Fibroblast of lung (primary cell): ENCODE results near the gene FADS6. TPM values are rescaled to one million over a fixed set of nuclear protein-coding genes. Genes with fewer than 3 reads are reported as not detected.

ENCODE experiments used
- DNase-seq, 2 donors: peaks; one replicate each; pipeline versions ENCODE4 v3.0.0 to v3.0.0-alpha.2; 2010; ENCODE audit warnings: low read depth in 2 of 2
- H2AFZ ChIP-seq: 2 replicates; pipeline ENCODE4 v1.5.1; 2012; ENCODE audit warnings: low read length, control low read depth, inconsistent platforms
- H3K27ac ChIP-seq: 2 replicates; pipeline ENCODE4 v1.5.1; 2011; ENCODE audit warnings: low read length, control low read depth; ENCODE audit not compliant: insufficient read depth
- H3K27me3 ChIP-seq: 2 replicates; pipeline ENCODE4 v1.5.1; 2011; ENCODE audit warnings: mild to moderate bottlenecking, low read length; ENCODE audit not compliant: control insufficient read depth, insufficient read depth
- H3K36me3 ChIP-seq: 2 replicates; pipeline ENCODE4 v1.5.1; 2011; ENCODE audit warnings: low read length; ENCODE audit not compliant: control insufficient read depth, insufficient read depth
- H3K4me1 ChIP-seq: 2 replicates; pipeline ENCODE4 v1.5.1; 2011; ENCODE audit warnings: low read length; ENCODE audit not compliant: control insufficient read depth, insufficient read depth; ENCODE audit errors: extremely low read depth
- H3K4me2 ChIP-seq: 2 replicates; pipeline ENCODE4 v1.5.1; 2011; ENCODE audit warnings: low read length, control low read depth; ENCODE audit not compliant: insufficient read depth; ENCODE audit errors: extremely low read depth
- H3K4me3 ChIP-seq, 4 experiments: fragments of 200-600 bp in 1 of 4; sonication (generic) in 1 of 4; replicated peaks in 1 of 4; 2 replicates each; pipeline ENCODE4 v1.5.1; 2011 to 2016; ENCODE audit warnings: low read length in 4 of 4, low read depth in 3 of 4, mild to moderate bottlenecking in 3 of 4, control low read depth in 2 of 4, inconsistent platforms in 1 of 4, mixed read lengths in 1 of 4; ENCODE audit not compliant: insufficient read depth in 1 of 4; ENCODE audit errors: control extremely low read depth in 1 of 4
- H3K79me2 ChIP-seq: 2 replicates; pipeline ENCODE4 v1.5.1; 2012; ENCODE audit warnings: mild to moderate bottlenecking, low read length, inconsistent platforms; ENCODE audit not compliant: control insufficient read depth, insufficient read depth
- H3K9ac ChIP-seq: 2 replicates; pipeline ENCODE4 v1.5.1; 2011; ENCODE audit warnings: mild to moderate bottlenecking, low read length, control low read depth; ENCODE audit not compliant: insufficient read depth
- H3K9me3 ChIP-seq: 2 replicates; pipeline ENCODE4 v1.5.1; 2012; ENCODE audit warnings: low read depth, low read length; ENCODE audit not compliant: control insufficient read depth, insufficient read depth
- H4K20me1 ChIP-seq: 2 replicates; pipeline ENCODE4 v1.5.1; 2011; ENCODE audit warnings: low read length; ENCODE audit not compliant: control insufficient read depth, insufficient read depth; ENCODE audit errors: extremely low read depth
- CTCF ChIP-seq, 2 donors: IDR thresholded peaks in 1 of 2; conservative IDR thresholded peaks in 1 of 2; 1 replicate in 1 of 2; 2 replicates in 1 of 2; pipeline ENCODE4 v1.5.1; 2011 to 2012; ENCODE audit warnings: low read length in 2 of 2, control low read depth in 1 of 2, inconsistent platforms in 1 of 2, low read depth in 1 of 2, mild to moderate bottlenecking in 1 of 2
- EZH2 ChIP-seq: IDR thresholded peaks from 2 replicates; pipeline ENCODE4 v1.5.1; 2012; ENCODE audit warnings: low read length, control low read depth, mild to moderate bottlenecking; ENCODE audit errors: missing control alignments
- polyA plus RNA-seq, 2 donors: library from polyadenylated mRNA; depleted of rRNA in 1 of 2; stranded (reverse) in 1 of 2; unstranded in 1 of 2; fragments of >200 nt; gene quantifications; 2 replicates each; pipeline ENCODE4 v1.2.1, GENCODE V29; 2011 to 2012; ENCODE audit warnings: missing spikeins in 1 of 2
- total RNA-seq: library from RNA; depleted of rRNA; stranded (reverse); fragments of >200 nt; gene quantifications from 2 replicates; pipeline ENCODE4 v1.2.1, GENCODE V29; 2014

The FADS6 gene
- total and polyA plus RNA-seq, 2 donors (not counting 1 experiment from before 2014, with no cell fraction given), result not detected

- H3K36me3 ChIP-seq, result no peaks in the 10 kb centered on the region
- no peak overlapping the region for H3K9ac ChIP-seq
- DNase-seq, result no peak
- H3K4me3 ChIP-seq, result no peak overlapping the region
- no peaks in the 10 kb centered on the region for H3K4me1 ChIP-seq
- H3K79me2 ChIP-seq, result no peaks in the 10 kb centered on the region
- no peak overlapping the region for H2AFZ ChIP-seq
- H4K20me1 ChIP-seq, result no peaks in the 10 kb centered on the region
- H3K9me3 ChIP-seq, result no peaks in the 10 kb centered on the region
- no peak overlapping the region for H3K27ac ChIP-seq
- TF ChIP-seq CTCF (conservative IDR thresholded peaks at IDR 0.05 in 1 of 2, IDR thresholded peaks at IDR 0.05 in 1 of 2; ENCODE audit: low read depth in 1 of 2, low read length in 2 of 2), result no peak
- no peak for TF ChIP-seq EZH2
- H3K27me3 ChIP-seq, result peaks cover 14% of the 10 kb centered on the region
- no peak overlapping the region for H3K4me2 ChIP-seq
Observed at GRCh38 chr17:74881073-74881472, 12.4 kb downstream of the FADS6 start.

DNA sequence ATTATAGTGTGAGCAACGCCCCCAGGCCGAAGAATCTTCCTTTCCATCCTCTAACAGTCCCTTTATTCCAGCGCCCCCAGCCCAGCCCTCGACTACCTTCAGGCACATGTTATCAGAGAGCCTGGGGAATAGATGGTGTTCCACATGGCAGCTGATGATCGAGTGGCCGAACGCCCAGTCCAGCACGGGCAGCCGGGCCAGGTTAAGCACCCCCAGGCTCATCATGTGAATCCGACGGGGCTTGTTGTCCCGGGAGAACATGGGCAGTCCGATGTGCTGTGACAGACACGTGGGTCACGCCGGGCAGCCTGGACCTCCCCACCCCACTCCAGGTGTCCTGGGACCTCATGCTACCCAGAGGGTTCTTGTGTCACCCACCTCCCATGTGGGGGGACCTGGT, 14.1 kb downstream of the FADS6 start:
- Histone ChIP-seq H4K20me1 (no peaks in the 10 kb centered on the region), H3K4me2 (no peak overlapping the region), H3K27ac (no peak overlapping the region), H3K36me3 (no peaks in the 10 kb centered on the region), H3K4me1 (no peaks in the 10 kb centered on the region), H3K79me2 (no peaks in the 10 kb centered on the region), H2AFZ (no peak overlapping the region), H3K9ac (no peak overlapping the region), H3K27me3 (peaks cover 14% of the 10 kb centered on the region), H3K9me3 (no peaks in the 10 kb centered on the region), H3K4me3 (no peak overlapping the region)
- TF ChIP-seq EZH2 (no peak), CTCF (conservative IDR thresholded peaks at IDR 0.05 in 1 of 2, IDR thresholded peaks at IDR 0.05 in 1 of 2; ENCODE audit: low read depth in 1 of 2, low read length in 2 of 2) (no peak)
- DNase-seq, result no peak

DNA sequence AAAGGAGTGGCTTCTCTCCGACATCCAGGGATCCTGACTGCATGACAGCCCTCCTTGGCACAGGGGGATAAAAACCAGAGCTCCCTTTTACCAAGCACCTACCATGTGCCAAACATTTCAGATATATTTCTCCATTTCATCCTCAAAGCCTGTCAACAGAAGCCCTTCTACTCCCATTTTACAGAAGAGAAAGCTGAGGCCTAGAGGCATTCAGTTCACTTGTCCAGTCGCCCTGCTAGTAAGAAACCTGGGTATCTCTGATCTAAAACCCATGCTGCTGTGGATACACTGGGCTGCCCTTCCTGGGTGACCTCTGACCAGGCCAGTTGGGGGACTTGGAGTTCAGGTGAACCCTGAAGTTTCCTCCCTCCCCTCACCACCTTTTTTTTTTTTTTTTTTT, 14.8 kb downstream of the FADS6 start:
- H3K36me3 ChIP-seq, result no peaks in the 10 kb centered on the region
- H3K9me3 ChIP-seq, result no peaks in the 10 kb centered on the region
- no peaks in the 10 kb centered on the region for H3K79me2 ChIP-seq
- no peak overlapping the region for H3K27ac ChIP-seq
- TF ChIP-seq CTCF (conservative IDR thresholded peaks at IDR 0.05 in 1 of 2, IDR thresholded peaks at IDR 0.05 in 1 of 2; ENCODE audit: low read depth in 1 of 2, low read length in 2 of 2) (no peak), EZH2 (no peak)
- no peak overlapping the region for H3K4me2 ChIP-seq
- H3K9ac ChIP-seq, result no peak overlapping the region
- H3K4me1 ChIP-seq, result no peaks in the 10 kb centered on the region
- H4K20me1 ChIP-seq, result no peaks in the 10 kb centered on the region
- DNase-seq, result no peak
- no peak overlapping the region for H2AFZ ChIP-seq
- peaks cover 14% of the 10 kb centered on the region for H3K27me3 ChIP-seq
- H3K4me3 ChIP-seq, result no peak overlapping the region
